Measurements from ENCODE around the gene PCDHA10. TPM values are rescaled to one million over a fixed set of nuclear protein-coding genes. Genes with fewer than 3 reads are reported as not detected.

PCDHA10 gene
- polyA plus RNA-seq, 1 of the 3 experiments (the other 2 are of a cell fraction), result 0.02 TPM

GRCh38 chr5:140868721-140869554 lies 13.2 kb downstream of the PCDHA10 start, which contains the start of gene PCDHA11:
Gene PCDHA11, plus strand, starts transcription at chr5:140868957. Its CDS starts 147 bp downstream, at chr5:140869104.
- TF ChIP-seq GABPA (IDR thresholded peaks at IDR 0.05; ENCODE audit: low read depth), result no peak
- Histone ChIP-seq H3K9ac (no peak within 1 kb of the TSS), H3K4me1 (ENCODE audit: control insufficient read depth in 1 of 2, insufficient read depth in 2 of 2, low read depth in 1 of 2, low read length in 1 of 2) (no peaks in the 10 kb centered on the region), H3K9me3 (no peaks in the 10 kb centered on the region), H2AFZ (ENCODE audit: low read depth) (no peak within 1 kb of the TSS), H3K4me3 (ENCODE audit: low read depth in 2 of 2, low read length in 1 of 2) (no peak within 1 kb of the TSS), H4K20me1 (ENCODE audit: insufficient read depth) (no peaks in the 10 kb centered on the region), H3K9me2 (no peaks in the 10 kb centered on the region), H3K27me3 (ENCODE audit: insufficient read depth) (no peaks in the 10 kb centered on the region), H3K27ac (ENCODE audit: low read depth in 2 of 2, low read length in 1 of 2) (no peak within 1 kb of the TSS), H3K4me2 (no peak within 1 kb of the TSS), H3K36me3 (replicated peaks in 1 of 2; ENCODE audit: control insufficient read depth in 1 of 2, insufficient read depth in 2 of 2, low read length in 1 of 2) (no peaks in the 10 kb centered on the region), H3K79me2 (ENCODE audit: insufficient read depth) (no peaks in the 10 kb centered on the region), H3F3A (replicated peaks; ENCODE audit: insufficient read depth) (no peaks in the 10 kb centered on the region)
- POLR2A ChIA-PET, result no interaction called here
- 72% methylated on average over 41 of the region's 41 CpGs for WGBS (ENCODE audit: low lambda C conversion rate)
- DNase-seq, result no peak
- CTCF ChIA-PET, result interaction anchor here (0.9 to 2.0 kb wide), 6 partner anchors 10 to 176 kb away, joined by 3 to 17 read pairs (median 6); partner anchors contain the start of genes PCDHA8 and PCDHAC1

DNA sequence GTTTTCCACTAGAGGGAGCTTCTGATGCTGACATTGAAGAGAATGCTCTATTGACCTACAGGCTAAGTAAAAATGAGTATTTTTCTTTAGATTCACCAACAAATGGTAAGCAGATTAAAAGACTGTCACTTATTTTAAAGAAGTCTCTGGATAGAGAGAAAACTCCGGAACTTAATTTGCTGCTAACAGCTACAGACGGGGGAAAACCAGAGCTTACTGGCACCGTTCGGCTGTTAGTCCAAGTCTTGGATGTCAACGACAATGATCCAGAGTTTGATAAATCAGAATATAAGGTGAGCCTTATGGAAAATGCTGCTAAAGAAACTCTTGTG lies 13.8 kb downstream of the PCDHA10 start:
- H3K4me1 ChIP-seq (ENCODE audit: control insufficient read depth in 1 of 2, insufficient read depth in 2 of 2, low read depth in 1 of 2, low read length in 1 of 2), result no peaks in the 10 kb centered on the region; a peak in 1 of 4 replicates
- 83% methylated on average over 5 of the region's 5 CpGs for WGBS (ENCODE audit: low lambda C conversion rate)
- no peaks in the 10 kb centered on the region for H3K9me2 ChIP-seq
- no peaks in the 10 kb centered on the region for H3F3A ChIP-seq (replicated peaks; ENCODE audit: insufficient read depth)
- no peak overlapping the region for H3K9ac ChIP-seq
- ChIA-PET CTCF (interaction anchor here (0.9 to 2.0 kb wide), 6 partner anchors 10 to 175 kb away, joined by 3 to 17 read pairs (median 6); partner anchors contain the start of genes PCDHA8 and PCDHAC1), POLR2A (no interaction called here)
- no peaks in the 10 kb centered on the region for H3K36me3 ChIP-seq (replicated peaks in 1 of 2; ENCODE audit: control insufficient read depth in 1 of 2, insufficient read depth in 2 of 2, low read length in 1 of 2)
- no peaks in the 10 kb centered on the region for H3K27me3 ChIP-seq (ENCODE audit: insufficient read depth)
- H3K79me2 ChIP-seq (ENCODE audit: insufficient read depth), result no peaks in the 10 kb centered on the region
- no peak overlapping the region for H3K4me2 ChIP-seq
- H4K20me1 ChIP-seq (ENCODE audit: insufficient read depth), result no peaks in the 10 kb centered on the region
- no peak overlapping the region for H3K4me3 ChIP-seq (ENCODE audit: low read depth in 2 of 2, low read length in 1 of 2)
- no peak for TF ChIP-seq PBX3 (IDR thresholded peaks at IDR 0.05)
- TF ChIP-seq, protein P1, sequence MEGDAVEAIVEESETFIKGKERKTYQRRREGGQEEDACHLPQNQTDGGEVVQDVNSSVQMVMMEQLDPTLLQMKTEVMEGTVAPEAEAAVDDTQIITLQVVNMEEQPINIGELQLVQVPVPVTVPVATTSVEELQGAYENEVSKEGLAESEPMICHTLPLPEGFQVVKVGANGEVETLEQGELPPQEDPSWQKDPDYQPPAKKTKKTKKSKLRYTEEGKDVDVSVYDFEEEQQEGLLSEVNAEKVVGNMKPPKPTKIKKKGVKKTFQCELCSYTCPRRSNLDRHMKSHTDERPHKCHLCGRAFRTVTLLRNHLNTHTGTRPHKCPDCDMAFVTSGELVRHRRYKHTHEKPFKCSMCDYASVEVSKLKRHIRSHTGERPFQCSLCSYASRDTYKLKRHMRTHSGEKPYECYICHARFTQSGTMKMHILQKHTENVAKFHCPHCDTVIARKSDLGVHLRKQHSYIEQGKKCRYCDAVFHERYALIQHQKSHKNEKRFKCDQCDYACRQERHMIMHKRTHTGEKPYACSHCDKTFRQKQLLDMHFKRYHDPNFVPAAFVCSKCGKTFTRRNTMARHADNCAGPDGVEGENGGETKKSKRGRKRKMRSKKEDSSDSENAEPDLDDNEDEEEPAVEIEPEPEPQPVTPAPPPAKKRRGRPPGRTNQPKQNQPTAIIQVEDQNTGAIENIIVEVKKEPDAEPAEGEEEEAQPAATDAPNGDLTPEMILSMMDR (IDR thresholded peaks at IDR 0.05), result 0 out of 2 replicates have a peak, but pooled peaks have one; percentile 16
- no peak for DNase-seq
- H3K9me3 ChIP-seq, result no peaks in the 10 kb centered on the region
- H2AFZ ChIP-seq (ENCODE audit: low read depth), result no peak overlapping the region
- H3K27ac ChIP-seq (ENCODE audit: low read depth in 2 of 2, low read length in 1 of 2), result no peak overlapping the region

Data from SK-N-SH (cell line).